PC-3 (cell line): ENCODE data around the gene NEDD4. TPM values are rescaled to one million over a fixed set of nuclear protein-coding genes. Genes with fewer than 3 reads are reported as not detected.

Source experiments
- ATAC-seq: fragments of 200-7000 bp; cut with Tn5 transposase; 2 replicates; pipeline ENCODE4 v1.9.1; 2020; ENCODE audit warnings: mild to moderate bottlenecking, moderate library complexity
- BruUV-seq: library from RNA; stranded (reverse); fragments of 400-500 nt; replicated peaks from 2 replicates; lab custom pipeline; 2021; lab: Mats Ljungman, UMichigan
- CTCF ChIA-PET: fragments of 300-600 bp; sonication (Branson Sonifier 250); formaldehyde crosslinking; loops from one replicate; lab custom pipeline; 2022; ENCODE audit warnings: antibody characterized with exemption; lab: Charles Lee
- POLR2A ChIA-PET: fragments of 300-600 bp; sonication (Branson Sonifier 250); formaldehyde crosslinking; loops from one replicate; lab custom pipeline; 2022; ENCODE audit warnings: antibody characterized with exemption; ENCODE audit not compliant: unreplicated experiment; lab: Charles Lee
- DNase-seq: peaks from one replicate; pipeline ENCODE4 v3.0.0-alpha.2; 2015
- H2AFZ ChIP-seq: fragments of 300-600 bp; sonication (generic); 2 replicates; pipeline ENCODE4 v1.6.0; 2016; ENCODE audit warnings: antibody characterized with exemption, low read length
- H3F3A ChIP-seq: fragments of 300-600 bp; sonication (generic); one replicate; pipeline ENCODE4 v1.6.0; 2017; ENCODE audit warnings: antibody characterized with exemption, low read length, control low read depth, mild to moderate bottlenecking; ENCODE audit not compliant: unreplicated experiment
- H3K27ac ChIP-seq: fragments of 300-600 bp; sonication (generic); 2 replicates; pipeline ENCODE4 v1.5.1; 2016; ENCODE audit warnings: mild to moderate bottlenecking, low read length
- H3K27me3 ChIP-seq: fragments of 300-600 bp; sonication (generic); 2 replicates; pipeline ENCODE4 v1.6.1; 2016; ENCODE audit warnings: low read length, mixed read lengths
- H3K36me3 ChIP-seq: fragments of 300-600 bp; sonication (generic); 2 replicates; pipeline ENCODE4 v1.6.1; 2016; ENCODE audit warnings: low read depth, mixed run types, low read length, mixed read lengths
- H3K4me1 ChIP-seq: fragments of 300-600 bp; sonication (generic); 2 replicates; pipeline ENCODE4 v1.5.1; 2016; ENCODE audit warnings: low read length; ENCODE audit not compliant: insufficient read depth
- H3K4me2 ChIP-seq: fragments of 300-600 bp; sonication (generic); 2 replicates; pipeline ENCODE4 v1.6.0; 2016; ENCODE audit warnings: low read length
- H3K4me3 ChIP-seq: fragments of 300-600 bp; sonication (generic); 2 replicates; pipeline ENCODE4 v1.5.1; 2016; ENCODE audit warnings: mild to moderate bottlenecking, low read length, mixed read lengths
- H3K79me2 ChIP-seq: fragments of 300-600 bp; sonication (generic); 2 replicates; pipeline ENCODE4 v1.6.1; 2017; ENCODE audit warnings: low read length, mixed read lengths
- H3K9ac ChIP-seq: fragments of 300-600 bp; sonication (generic); 2 replicates; pipeline ENCODE4 v1.6.0; 2016; ENCODE audit warnings: mild to moderate bottlenecking, low read length
- H3K9me2 ChIP-seq: fragments of 300-600 bp; sonication (generic); replicated peaks from 2 replicates; pipeline ENCODE4 v1.6.1; 2016; ENCODE audit warnings: mixed run types, low read length, mixed read lengths
- H3K9me3 ChIP-seq: fragments of 300-600 bp; sonication (generic); 2 replicates; pipeline ENCODE4 v1.6.1; 2016; ENCODE audit warnings: low read length, mixed read lengths
- H4K20me1 ChIP-seq: fragments of 300-600 bp; sonication (generic); 2 replicates; pipeline ENCODE4 v1.6.1; 2016; ENCODE audit warnings: low read length, mixed read lengths
- CTCF ChIP-seq: fragments of 300-600 bp; sonication (generic); conservative IDR thresholded peaks from 2 replicates; pipeline ENCODE4 v1.5.1; 2017; ENCODE audit warnings: antibody characterized with exemption, low read depth, mild to moderate bottlenecking, low read length
- EZH2 ChIP-seq: fragments of 300-600 bp; sonication (generic); IDR thresholded peaks from one replicate; pipeline ENCODE4 v1.6.1; 2017; ENCODE audit warnings: antibody characterized with exemption, mild to moderate bottlenecking, low read length; ENCODE audit not compliant: unreplicated experiment
- EZH2phosphoT487 ChIP-seq: fragments of 300-600 bp; sonication (generic); IDR thresholded peaks from 2 replicates; pipeline ENCODE4 v1.6.1; 2018; ENCODE audit warnings: mild to moderate bottlenecking, antibody characterized with exemption, low read length, borderline replicate concordance
- intact Hi-C: fragments of 100-400 bp; cut with micrococcal nuclease; formaldehyde crosslinking; loops from 2 replicates; pipeline ENCODE4 v1.9.0; 2023
- total RNA-seq: library from RNA; depleted of rRNA; stranded (reverse); fragments of >200 nt; gene quantifications from 2 replicates; pipeline ENCODE4 v1.2.3, GENCODE V29; 2014

NEDD4 gene
- total RNA-seq, 1 experiment from 2014 or later = 9.6 TPM

DNA sequence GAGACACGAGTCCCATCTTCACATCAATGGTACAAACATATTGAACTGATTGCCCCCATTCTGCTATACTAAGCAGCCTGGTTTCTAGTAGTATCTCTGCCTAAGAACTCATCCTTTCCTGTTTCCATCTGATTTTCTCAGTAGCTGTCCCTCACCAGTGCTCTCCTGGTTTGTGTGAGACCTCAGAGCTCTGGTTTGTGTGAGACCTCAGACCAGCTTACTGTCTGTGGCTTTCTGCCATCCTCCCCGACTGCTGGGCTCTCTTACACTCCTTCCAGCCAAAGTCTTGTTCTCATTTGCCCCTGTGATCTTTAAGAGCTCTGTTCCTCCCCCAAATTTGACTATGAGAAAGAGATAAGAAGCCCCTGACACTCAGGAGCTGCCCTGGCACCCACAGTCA is 41.1 kb upstream of the NEDD4 start:
- DNase-seq = no peak
- Histone ChIP-seq H3K36me3 (no peaks in the 10 kb centered on the region), H3K4me2 (no peak overlapping the region), H3K27me3 (no peaks in the 10 kb centered on the region), H3K9me2 (no peaks in the 10 kb centered on the region), H3F3A (no peaks in the 10 kb centered on the region), H4K20me1 (no peaks in the 10 kb centered on the region), H3K27ac (no peak overlapping the region), H3K79me2 (no peaks in the 10 kb centered on the region), H3K4me3 (no peak overlapping the region), H3K4me1 (no peaks in the 10 kb centered on the region), H3K9ac (no peak overlapping the region), H3K9me3 (no peaks in the 10 kb centered on the region), H2AFZ (no peak overlapping the region)
- CTCF ChIA-PET = no interaction called here
- BruUV-seq = no TSS peak
- ATAC-seq = no peak
- POLR2A ChIA-PET = no interaction called here
- intact Hi-C loops = no loop called here
- TF ChIP-seq EZH2 = no peak

- no peaks in the 10 kb centered on the region for H3K4me1 ChIP-seq
- no peaks in the 10 kb centered on the region for H3K36me3 ChIP-seq
- no peaks in the 10 kb centered on the region for H3K27me3 ChIP-seq
- no peak overlapping the region for H3K9ac ChIP-seq
- H2AFZ ChIP-seq = no peak overlapping the region
- no peak for DNase-seq
- POLR2A ChIA-PET = no interaction called here
- no peaks in the 10 kb centered on the region for H3K79me2 ChIP-seq
- no peak overlapping the region for H3K4me3 ChIP-seq
- no TSS peak for BruUV-seq
- no peak for TF ChIP-seq CTCF
- no peak for TF ChIP-seq EZH2phosphoT487
- no peak for TF ChIP-seq EZH2
- H3K9me3 ChIP-seq = no peaks in the 10 kb centered on the region
- no peaks in the 10 kb centered on the region for H3F3A ChIP-seq
- H3K4me2 ChIP-seq = no peak overlapping the region
- CTCF ChIA-PET = no interaction called here
- H3K9me2 ChIP-seq = no peaks in the 10 kb centered on the region
- H3K27ac ChIP-seq = no peak overlapping the region
- no peak for ATAC-seq
- no peaks in the 10 kb centered on the region for H4K20me1 ChIP-seq
- intact Hi-C loops = no loop called here
These were observed 39.0 kb upstream of the NEDD4 start for GRCh38 chr15:56032373-56032772.

DNA sequence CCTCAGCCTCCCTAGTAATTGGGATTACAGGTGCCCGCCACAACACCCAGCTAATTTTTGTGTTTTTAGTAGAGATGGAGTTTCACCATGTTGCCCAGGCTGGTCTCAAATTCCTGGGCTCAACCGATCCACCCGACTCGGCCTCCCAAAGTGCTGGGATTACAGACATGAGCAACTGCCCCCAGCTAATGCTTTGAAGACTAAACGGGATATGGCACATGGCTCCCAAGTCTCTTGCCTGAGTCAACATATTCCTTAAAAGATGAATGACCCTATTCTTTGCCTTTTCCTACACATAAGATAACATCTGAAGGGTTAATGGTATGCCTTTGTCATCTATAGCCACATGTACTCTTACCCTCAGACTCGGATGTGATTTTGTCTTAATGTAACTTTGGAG is 38.4 kb upstream of the NEDD4 start:
- H3K4me3 ChIP-seq = no peak overlapping the region
- DNase-seq = no peak
- no peaks in the 10 kb centered on the region for H3F3A ChIP-seq
- H3K9me3 ChIP-seq = no peaks in the 10 kb centered on the region
- H3K9ac ChIP-seq = no peak overlapping the region
- no peaks in the 10 kb centered on the region for H3K4me1 ChIP-seq
- no peak for ATAC-seq
- H3K4me2 ChIP-seq = no peak overlapping the region
- intact Hi-C loops = no loop called here
- H3K79me2 ChIP-seq = no peaks in the 10 kb centered on the region
- no peak overlapping the region for H2AFZ ChIP-seq
- TF ChIP-seq CTCF = no peak
- H4K20me1 ChIP-seq = no peaks in the 10 kb centered on the region
- H3K27ac ChIP-seq = no peak overlapping the region
- H3K27me3 ChIP-seq = no peaks in the 10 kb centered on the region
- H3K9me2 ChIP-seq = no peaks in the 10 kb centered on the region
- BruUV-seq = no TSS peak
- CTCF ChIA-PET = no interaction called here
- POLR2A ChIA-PET = no interaction called here
- H3K36me3 ChIP-seq = no peaks in the 10 kb centered on the region
